Liver (tissue), 9 donors: ENCODE data around the gene RIC1. TPM values are rescaled to one million over a fixed set of nuclear protein-coding genes. Genes with fewer than 3 reads are reported as not detected.
"Not testable (repeated sequence)": the region's sequence is repeated elsewhere in the genome, so short reads cannot be mapped to it uniquely, and the experiment has no call there.

ENCODE experiments used
- DNase-seq: peaks from one replicate; pipeline ENCODE4 v3.0.0-alpha.2; 2017; ENCODE audit warnings: low spot score
- H3K27ac ChIP-seq, 2 donors: one replicate each; pipeline ENCODE4 v1.7.0; 2013; ENCODE audit warnings: inconsistent platforms in 2 of 2, low read length in 2 of 2, control low read depth in 1 of 2, low read depth in 1 of 2, mild to moderate bottlenecking in 1 of 2
- H3K27me3 ChIP-seq, 4 donors: one replicate each; pipeline versions ENCODE4 v1.6.1 to v1.7.0; 2013; ENCODE audit warnings: low read length in 3 of 4, inconsistent platforms in 1 of 4, mild to moderate bottlenecking in 1 of 4, moderate library complexity in 1 of 4; ENCODE audit not compliant: control insufficient read depth in 4 of 4, insufficient read depth in 4 of 4
- H3K36me3 ChIP-seq, 4 donors: one replicate each; pipeline versions ENCODE4 v1.6.1 to v1.7.0; 2013; ENCODE audit warnings: low read length in 3 of 4, mild to moderate bottlenecking in 3 of 4, low read depth in 1 of 4, moderate library complexity in 1 of 4; ENCODE audit not compliant: control insufficient read depth in 4 of 4, insufficient read depth in 3 of 4
- H3K4me1 ChIP-seq, 4 donors: one replicate each; pipeline versions ENCODE4 v1.6.1 to v1.7.0; 2013; ENCODE audit warnings: low read length in 3 of 4, mild to moderate bottlenecking in 3 of 4, moderate library complexity in 1 of 4; ENCODE audit not compliant: control insufficient read depth in 4 of 4, insufficient read depth in 4 of 4
- H3K4me3 ChIP-seq, 3 donors: one replicate each; pipeline versions ENCODE4 v1.6.1 to v1.7.0; 2013; ENCODE audit warnings: low read length in 3 of 3, control low read depth in 1 of 3, low read depth in 1 of 3, mild to moderate bottlenecking in 1 of 3
- H3K9ac ChIP-seq, 2 donors: one replicate each; pipeline ENCODE4 v1.7.0; 2013; ENCODE audit warnings: low read length in 2 of 2, mild to moderate bottlenecking in 2 of 2, moderate library complexity in 2 of 2, control low read depth in 1 of 2, low read depth in 1 of 2
- H3K9me3 ChIP-seq, 4 donors: one replicate each; pipeline versions ENCODE4 v1.6.1 to v1.7.0; 2013; ENCODE audit warnings: low read length in 3 of 4; ENCODE audit not compliant: control insufficient read depth in 4 of 4
- EGR1 ChIP-seq, 2 donors: IDR thresholded peaks; 2 replicates each; pipeline ENCODE4 v1.6.1; 2016 to 2018; ENCODE audit warnings: antibody characterized with exemption in 2 of 2, low read depth in 2 of 2
- GABPA ChIP-seq, 2 donors: IDR thresholded peaks in 1 of 2; conservative IDR thresholded peaks in 1 of 2; 2 replicates each; pipeline ENCODE4 v1.6.1; 2016; ENCODE audit warnings: antibody characterized with exemption in 2 of 2, mild to moderate bottlenecking in 1 of 2, moderate library complexity in 1 of 2
- HNF4A ChIP-seq, 2 donors: conservative IDR thresholded peaks; 2 replicates each; pipeline ENCODE4 v1.6.1; 2016; ENCODE audit warnings: antibody characterized with exemption in 2 of 2, mild to moderate bottlenecking in 2 of 2
- JUND ChIP-seq, 2 donors: IDR thresholded peaks; 2 replicates each; pipeline ENCODE4 v1.6.1; 2016; ENCODE audit warnings: antibody characterized with exemption in 2 of 2
- RAD21 ChIP-seq, 2 donors: IDR thresholded peaks; 2 replicates each; pipeline ENCODE4 v1.6.1; 2016; ENCODE audit warnings: antibody characterized with exemption in 2 of 2, mild to moderate bottlenecking in 2 of 2
- SP1 ChIP-seq: IDR thresholded peaks from 2 replicates; pipeline ENCODE4 v1.6.1; 2018; ENCODE audit warnings: antibody characterized with exemption, mild to moderate bottlenecking
- TAF1 ChIP-seq: conservative IDR thresholded peaks from 2 replicates; pipeline ENCODE4 v1.6.1; 2016; ENCODE audit warnings: antibody characterized with exemption, mild to moderate bottlenecking
- YY1 ChIP-seq: IDR thresholded peaks from 2 replicates; pipeline ENCODE4 v1.6.1; 2016; ENCODE audit warnings: antibody characterized with exemption, mild to moderate bottlenecking
- WGBS: extraction: QIAGEN DNeasy Blood & Tissue Kit; methylation state at CpG from one replicate; pipeline ENCODE4 v1.1.7; 2013; 5-methylcytosine and 5-hydroxymethylcytosine counted together
- polyA plus RNA-seq, 2 donors: library from polyadenylated mRNA; stranded (reverse) in 1 of 2; unstranded in 1 of 2; fragments of 200-250 nt in 1 of 2; fragments of >200 nt in 1 of 2; fragmentation: Nextera tagmentation in 1 of 2; extraction: Ambion mirVana in 1 of 2; gene quantifications; one replicate each; pipeline versions ENCODE4 v1.2.1 to v1.2.3, GENCODE V29; 2013 to 2015
- total RNA-seq, 2 donors: library from RNA; depleted of rRNA; stranded (reverse); fragments of >200 nt; gene quantifications; one replicate each; pipeline ENCODE4 v1.2.3, GENCODE V29; 2014
- TF ChIP-seq, protein P1 (sequence below): IDR thresholded peaks from 2 replicates; pipeline ENCODE4 v1.6.1; 2016; ENCODE audit warnings: antibody characterized with exemption
- TF ChIP-seq, protein P2 (sequence below): fragments of 150-350 bp; IDR thresholded peaks from 2 replicates; pipeline ENCODE4 v1.5.1; 2017; ENCODE audit warnings: improper control_type of control experiment, low read depth, low read length; ENCODE audit not compliant: missing input control
- donor health status: healthy.
- donor health status: healthy.
- donor health status: healthy.
- donor health status: healthy.
- donor health status: healthy.

The RIC1 gene
- total and polyA plus RNA-seq, 4 donors: 4.1 to 25.8 (median 9.8) TPM

DNA sequence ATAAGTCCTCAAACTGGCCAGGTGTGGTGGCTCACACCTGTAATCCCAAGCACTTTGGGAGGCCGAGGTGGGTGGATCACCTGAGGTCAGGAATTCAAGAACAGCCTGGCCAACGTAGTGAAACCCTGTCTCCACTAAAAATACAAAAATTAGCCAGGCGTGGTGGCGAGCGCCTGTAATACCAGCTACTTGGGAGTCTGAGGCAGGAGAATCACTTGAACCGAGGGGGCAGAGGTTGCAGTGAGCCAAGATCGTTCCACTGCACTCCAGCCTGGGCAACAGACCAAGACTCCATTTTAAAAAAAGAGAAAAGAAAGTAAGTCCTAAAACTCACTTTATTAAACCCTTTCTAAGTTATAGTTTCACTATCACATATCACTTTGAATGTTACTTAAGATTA lies 171.5 kb downstream of the RIC1 start:
- H3K4me1 ChIP-seq, H3K36me3 ChIP-seq, H3K27ac ChIP-seq, H3K27me3 ChIP-seq, DNase-seq, H3K4me3 ChIP-seq, H3K9me3 ChIP-seq, H3K9ac ChIP-seq: not testable (repeated sequence)
- TF ChIP-seq HNF4A (conservative IDR thresholded peaks at IDR 0.05): peak; percentile 16 to 55
- 76% methylated on average over 7 of the region's 7 CpGs for WGBS

DNA sequence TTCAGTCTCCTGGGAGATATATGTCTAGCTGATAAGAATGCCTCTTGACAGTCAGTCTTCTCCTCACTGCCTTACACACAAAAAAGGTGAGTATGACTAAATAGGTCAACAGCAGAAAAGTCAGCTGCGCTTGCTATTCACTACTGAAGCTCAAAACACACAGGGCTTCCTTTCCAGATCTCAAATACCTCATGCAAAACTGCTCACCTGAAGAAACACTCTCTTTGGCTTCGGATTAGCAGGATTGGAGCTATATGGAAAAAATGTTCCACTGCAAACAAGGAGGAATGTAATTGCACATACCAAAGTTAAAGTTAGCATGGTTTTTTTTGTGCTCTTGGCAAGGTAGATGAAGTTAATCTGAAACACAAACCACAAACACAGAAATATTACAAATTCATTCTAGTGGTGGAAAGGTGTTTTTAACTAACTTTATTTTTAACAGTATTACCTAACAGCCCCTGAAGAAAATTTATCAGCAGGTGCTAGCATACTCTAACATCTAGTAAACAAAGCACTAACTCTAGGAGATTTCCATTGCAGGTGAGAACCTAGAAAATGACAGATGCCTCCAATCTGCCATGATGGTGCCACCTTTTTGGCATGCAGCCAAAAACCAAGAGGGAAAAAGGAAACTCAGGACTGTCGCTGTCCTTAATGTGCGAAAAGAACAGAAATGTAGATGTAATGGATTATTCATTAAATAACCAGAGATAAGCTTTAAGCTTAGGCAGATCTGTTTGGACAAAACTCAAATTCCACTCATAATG lies 172.2 kb downstream of the RIC1 start:
- no peaks in the 10 kb centered on the region for H3K4me1 ChIP-seq
- TF ChIP-seq, protein P1, sequence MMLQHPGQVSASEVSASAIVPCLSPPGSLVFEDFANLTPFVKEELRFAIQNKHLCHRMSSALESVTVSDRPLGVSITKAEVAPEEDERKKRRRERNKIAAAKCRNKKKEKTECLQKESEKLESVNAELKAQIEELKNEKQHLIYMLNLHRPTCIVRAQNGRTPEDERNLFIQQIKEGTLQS: no peak
- 90% methylated on average over 4 of the region's 4 CpGs for WGBS
- H3K9me3 ChIP-seq: no peaks in the 10 kb centered on the region
- H3K27me3 ChIP-seq: no peaks in the 10 kb centered on the region
- no peak overlapping the region for H3K4me3 ChIP-seq
- no peak overlapping the region for H3K27ac ChIP-seq
- peaks cover 0 to 3% (median 0%) of the 10 kb centered on the region in 4 donors for H3K36me3 ChIP-seq
- DNase-seq: no peak
- no peak overlapping the region for H3K9ac ChIP-seq

DNA sequence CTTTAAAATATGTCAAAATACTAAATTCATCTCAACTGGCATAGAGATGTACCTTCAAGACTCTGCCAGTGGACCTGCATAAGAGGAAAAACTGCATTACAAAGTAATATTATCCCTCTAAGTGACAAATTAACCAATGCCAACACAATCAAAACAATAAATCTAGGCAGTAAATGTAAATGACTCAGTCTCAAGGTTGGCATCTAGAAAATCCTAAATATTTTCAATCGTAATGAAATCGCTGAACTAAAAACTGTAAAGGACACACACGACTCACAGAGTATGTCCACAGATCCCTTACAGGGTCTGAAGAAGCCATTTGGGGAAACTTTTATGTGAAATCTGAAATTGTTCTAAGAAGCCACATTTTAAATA lies 172.8 kb downstream of the RIC1 start:
- H3K27ac ChIP-seq: no peak overlapping the region
- no peak overlapping the region for H3K9ac ChIP-seq
- no peaks in the 10 kb centered on the region for H3K27me3 ChIP-seq
- no peak for DNase-seq
- H3K9me3 ChIP-seq: no peaks in the 10 kb centered on the region
- H3K4me3 ChIP-seq: no peak overlapping the region
- peaks cover 0 to 3% (median 0%) of the 10 kb centered on the region in 4 donors for H3K36me3 ChIP-seq
- TF ChIP-seq YY1 (no peak), EGR1 (IDR thresholded peaks at IDR 0.05; ENCODE audit: low read depth in 2 of 2) (no peak), RAD21 (IDR thresholded peaks at IDR 0.05) (no peak), JUND (IDR thresholded peaks at IDR 0.05) (no peak), GABPA (IDR thresholded peaks at IDR 0.05 in 1 of 2, conservative IDR thresholded peaks at IDR 0.05 in 1 of 2) (no peak), TAF1 (no peak), SP1 (no peak)
- TF ChIP-seq, protein P1: no peak
- 89% methylated on average over 3 of the region's 3 CpGs for WGBS
- H3K4me1 ChIP-seq: no peaks in the 10 kb centered on the region

DNA sequence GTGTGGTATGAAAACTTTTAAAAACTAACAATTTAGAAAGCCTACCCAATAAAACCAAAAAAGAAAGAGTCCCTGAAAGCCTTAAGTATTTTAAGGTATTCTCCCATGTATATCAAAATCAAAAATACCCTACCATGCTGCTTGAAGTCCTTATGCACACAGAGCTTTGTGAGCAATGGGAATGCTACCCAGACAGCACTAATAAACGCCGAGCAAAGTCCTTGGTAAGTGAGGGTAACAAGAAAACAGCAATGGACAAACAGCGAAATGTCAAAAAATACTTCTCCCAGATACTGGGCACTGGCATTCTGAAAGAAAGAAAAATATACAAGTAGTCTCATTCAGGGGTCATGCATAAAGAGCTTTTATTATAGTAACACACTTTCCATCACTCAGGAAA lies 176.6 kb downstream of the RIC1 start:
- 81% methylated on average over 3 of the region's 3 CpGs for WGBS
- TF ChIP-seq, protein P2, sequence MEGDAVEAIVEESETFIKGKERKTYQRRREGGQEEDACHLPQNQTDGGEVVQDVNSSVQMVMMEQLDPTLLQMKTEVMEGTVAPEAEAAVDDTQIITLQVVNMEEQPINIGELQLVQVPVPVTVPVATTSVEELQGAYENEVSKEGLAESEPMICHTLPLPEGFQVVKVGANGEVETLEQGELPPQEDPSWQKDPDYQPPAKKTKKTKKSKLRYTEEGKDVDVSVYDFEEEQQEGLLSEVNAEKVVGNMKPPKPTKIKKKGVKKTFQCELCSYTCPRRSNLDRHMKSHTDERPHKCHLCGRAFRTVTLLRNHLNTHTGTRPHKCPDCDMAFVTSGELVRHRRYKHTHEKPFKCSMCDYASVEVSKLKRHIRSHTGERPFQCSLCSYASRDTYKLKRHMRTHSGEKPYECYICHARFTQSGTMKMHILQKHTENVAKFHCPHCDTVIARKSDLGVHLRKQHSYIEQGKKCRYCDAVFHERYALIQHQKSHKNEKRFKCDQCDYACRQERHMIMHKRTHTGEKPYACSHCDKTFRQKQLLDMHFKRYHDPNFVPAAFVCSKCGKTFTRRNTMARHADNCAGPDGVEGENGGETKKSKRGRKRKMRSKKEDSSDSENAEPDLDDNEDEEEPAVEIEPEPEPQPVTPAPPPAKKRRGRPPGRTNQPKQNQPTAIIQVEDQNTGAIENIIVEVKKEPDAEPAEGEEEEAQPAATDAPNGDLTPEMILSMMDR: no peak
- peak in 1 of 2 donors; percentile 24 for TF ChIP-seq HNF4A (conservative IDR thresholded peaks at IDR 0.05)

More for the DNA sequence above, 176.6 kb downstream of the RIC1 start:
- Histone ChIP-seq H3K9ac (no peak overlapping the region), H3K4me3 (no peak overlapping the region), H3K9me3 (no peaks in the 10 kb centered on the region), H3K36me3 (peaks cover 1 to 11% (median 6%) of the 10 kb centered on the region in 4 donors), H3K27me3 (no peaks in the 10 kb centered on the region), H3K27ac (no peak overlapping the region), H3K4me1 (no peaks in the 10 kb centered on the region)
- no peak for DNase-seq
